SH-SY5Y (cell line): ENCODE results near the gene NUDT16.

ENCODE experiments used
- GATA2 ChIP-seq: IDR thresholded peaks from 2 replicates; pipeline ENCODE4 v1.6.1; 2011; ENCODE audit warnings: mild to moderate bottlenecking, low read depth, low read length
- GATA3 ChIP-seq: IDR thresholded peaks from 2 replicates; pipeline ENCODE4 v1.6.1; 2011; ENCODE audit warnings: low read depth, mild to moderate bottlenecking, low read length, moderate library complexity

DNA sequence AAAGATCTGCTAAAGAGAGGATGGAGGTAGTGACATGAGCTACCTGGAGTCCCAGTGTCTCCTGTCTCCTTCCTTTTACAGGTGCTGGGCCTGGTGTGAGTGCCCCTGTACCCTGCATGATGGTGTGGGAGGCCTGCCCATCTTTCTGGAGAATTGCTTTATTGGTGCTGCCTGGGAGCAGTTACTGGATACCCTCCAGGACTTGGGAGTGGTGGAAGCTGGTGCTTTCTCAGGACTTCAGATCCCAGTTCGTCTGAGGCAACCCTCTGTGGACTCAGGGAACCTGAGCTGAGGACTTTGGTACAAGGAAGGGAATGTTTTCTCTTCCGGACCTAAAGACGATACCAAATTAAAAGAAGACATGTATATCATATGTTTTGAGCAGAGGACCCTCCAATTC is 18.3 kb upstream of the NUDT16 start:
- TF ChIP-seq GATA2 (no peak), GATA3 (no peak)
